Measurements from ENCODE around the gene PCDHA11.
A peak's percentile ranks its signal among the peaks of the same experiment; 100 is the strongest.
"Not testable (repeated sequence)": the region's sequence is repeated elsewhere in the genome, so short reads cannot be mapped to it uniquely, and the experiment has no call there.

Gene PCDHA11

DNA sequence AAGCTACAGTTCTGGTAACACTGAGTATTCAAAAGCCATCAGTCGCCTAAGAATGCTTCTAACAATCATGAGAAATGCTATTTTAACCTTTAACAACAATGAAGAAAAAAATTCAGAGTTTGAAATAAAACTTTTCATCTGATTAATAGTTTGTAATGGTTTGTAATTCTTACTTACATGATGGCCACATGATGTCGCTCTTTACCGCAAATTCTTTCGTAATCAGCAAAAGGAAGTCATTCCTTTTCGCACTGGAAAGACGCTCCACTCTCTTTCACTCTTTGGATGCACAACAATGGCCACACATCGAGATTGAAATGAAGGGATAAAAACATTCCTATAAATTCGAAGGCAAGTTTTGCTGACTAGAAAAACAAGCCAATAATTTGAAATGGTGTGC lies 34.8 kb upstream of the PCDHA11 start, which contains the start of gene PCDHA7:
Gene PCDHA7, plus strand, starts transcription at position 277 of the 400 bp plus-strand sequence. Its CDS starts 115 bp downstream, at position 392.
- no peak within 1 kb of the TSS; the same call in 1 of the 2 replicates for H3K4me3 ChIP-seq (ENCODE audit: low read depth, low read length)
- no peaks in the 10 kb centered on the region for H3K4me1 ChIP-seq (ENCODE audit: control insufficient read depth, insufficient read depth, low read length, unreplicated experiment)
- H3K79me2 ChIP-seq (ENCODE audit: control insufficient read depth, insufficient read depth, low read length, unreplicated experiment) = no peaks in the 10 kb centered on the region
- H2AFZ ChIP-seq (ENCODE audit: low read length, unreplicated experiment) = no peak within 1 kb of the TSS
- H3K27me3 ChIP-seq (ENCODE audit: insufficient read depth, low read length) = no peaks in the 10 kb centered on the region
- no peaks in the 10 kb centered on the region for H3K36me3 ChIP-seq (ENCODE audit: insufficient read depth, low read length)
- no peak within 1 kb of the TSS for H3K27ac ChIP-seq (ENCODE audit: low read depth, low read length)

DNA sequence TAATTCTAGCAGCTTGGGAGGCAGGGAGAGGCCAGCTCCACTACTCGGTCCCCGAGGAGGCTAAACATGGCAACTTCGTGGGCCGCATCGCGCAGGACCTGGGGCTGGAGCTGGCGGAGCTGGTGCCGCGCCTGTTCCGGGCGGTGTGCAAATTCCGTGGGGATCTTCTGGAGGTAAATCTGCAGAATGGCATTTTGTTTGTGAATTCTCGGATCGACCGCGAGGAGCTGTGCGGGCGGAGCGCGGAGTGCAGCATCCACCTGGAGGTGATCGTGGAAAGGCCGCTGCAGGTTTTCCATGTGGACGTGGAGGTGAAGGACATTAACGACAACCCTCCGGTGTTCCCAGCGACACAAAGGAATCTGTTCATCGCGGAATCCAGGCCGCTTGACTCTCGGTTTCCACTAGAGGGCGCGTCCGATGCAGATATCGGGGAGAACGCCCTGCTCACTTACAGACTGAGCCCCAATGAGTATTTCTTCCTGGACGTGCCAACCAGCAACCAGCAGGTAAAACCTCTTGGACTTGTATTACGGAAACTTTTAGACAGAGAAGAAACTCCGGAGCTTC lies 34.2 kb upstream of the PCDHA11 start:
- H3K27me3 ChIP-seq (ENCODE audit: insufficient read depth, low read length); H3K79me2 ChIP-seq (ENCODE audit: control insufficient read depth, insufficient read depth, low read length, unreplicated experiment); H3K4me1 ChIP-seq (ENCODE audit: control insufficient read depth, insufficient read depth, low read length, unreplicated experiment); H3K4me3 ChIP-seq (ENCODE audit: low read depth, low read length); H2AFZ ChIP-seq (ENCODE audit: low read length, unreplicated experiment); H3K36me3 ChIP-seq (ENCODE audit: insufficient read depth, low read length); H3K27ac ChIP-seq (ENCODE audit: low read depth, low read length): not testable (repeated sequence)

DNA sequence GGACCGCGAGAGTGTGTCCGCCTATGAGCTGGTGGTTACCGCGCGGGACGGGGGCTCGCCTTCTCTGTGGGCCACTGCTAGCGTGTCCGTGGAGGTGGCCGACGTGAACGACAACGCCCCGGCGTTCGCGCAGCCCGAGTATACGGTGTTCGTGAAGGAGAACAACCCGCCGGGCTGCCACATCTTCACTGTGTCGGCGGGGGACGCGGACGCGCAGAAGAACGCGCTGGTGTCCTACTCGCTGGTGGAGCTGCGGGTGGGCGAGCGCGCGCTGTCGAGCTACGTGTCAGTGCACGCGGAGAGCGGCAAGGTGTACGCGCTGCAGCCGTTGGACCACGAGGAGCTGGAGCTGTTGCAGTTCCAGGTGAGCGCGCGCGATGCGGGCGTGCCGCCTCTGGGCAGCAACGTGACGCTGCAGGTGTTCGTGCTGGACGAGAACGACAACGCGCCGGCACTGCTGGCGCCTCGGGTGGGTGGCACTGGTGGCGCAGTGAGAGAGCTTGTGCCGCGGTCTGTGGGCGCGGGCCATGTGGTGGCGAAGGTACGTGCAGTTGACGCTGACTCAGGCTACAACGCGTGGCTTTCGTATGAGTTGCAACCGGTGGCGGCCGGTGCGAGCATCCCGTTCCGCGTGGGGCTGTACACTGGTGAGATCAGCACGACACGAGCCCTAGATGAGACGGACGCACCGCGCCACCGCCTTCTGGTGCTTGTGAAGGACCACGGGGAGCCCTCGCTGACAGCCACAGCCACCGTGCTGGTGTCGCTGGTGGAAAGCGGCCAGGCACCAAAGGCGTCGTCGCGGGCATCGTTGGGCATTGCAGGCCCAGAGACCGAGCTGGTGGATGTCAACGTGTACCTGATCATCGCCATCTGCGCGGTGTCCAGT lies 32.9 kb upstream of the PCDHA11 start:
- Histone ChIP-seq H3K27me3 (ENCODE audit: insufficient read depth, low read length) (no peaks in the 10 kb centered on the region), H3K27ac (ENCODE audit: low read depth, low read length) (no peak overlapping the region), H3K36me3 (ENCODE audit: insufficient read depth, low read length) (no peaks in the 10 kb centered on the region), H3K4me1 (ENCODE audit: control insufficient read depth, insufficient read depth, low read length, unreplicated experiment) (no peaks in the 10 kb centered on the region), H3K4me3 (ENCODE audit: low read depth, low read length) (no peak overlapping the region), H3K79me2 (ENCODE audit: control insufficient read depth, insufficient read depth, low read length, unreplicated experiment) (no peaks in the 10 kb centered on the region), H2AFZ (ENCODE audit: low read length, unreplicated experiment) (no peak overlapping the region)

DNA sequence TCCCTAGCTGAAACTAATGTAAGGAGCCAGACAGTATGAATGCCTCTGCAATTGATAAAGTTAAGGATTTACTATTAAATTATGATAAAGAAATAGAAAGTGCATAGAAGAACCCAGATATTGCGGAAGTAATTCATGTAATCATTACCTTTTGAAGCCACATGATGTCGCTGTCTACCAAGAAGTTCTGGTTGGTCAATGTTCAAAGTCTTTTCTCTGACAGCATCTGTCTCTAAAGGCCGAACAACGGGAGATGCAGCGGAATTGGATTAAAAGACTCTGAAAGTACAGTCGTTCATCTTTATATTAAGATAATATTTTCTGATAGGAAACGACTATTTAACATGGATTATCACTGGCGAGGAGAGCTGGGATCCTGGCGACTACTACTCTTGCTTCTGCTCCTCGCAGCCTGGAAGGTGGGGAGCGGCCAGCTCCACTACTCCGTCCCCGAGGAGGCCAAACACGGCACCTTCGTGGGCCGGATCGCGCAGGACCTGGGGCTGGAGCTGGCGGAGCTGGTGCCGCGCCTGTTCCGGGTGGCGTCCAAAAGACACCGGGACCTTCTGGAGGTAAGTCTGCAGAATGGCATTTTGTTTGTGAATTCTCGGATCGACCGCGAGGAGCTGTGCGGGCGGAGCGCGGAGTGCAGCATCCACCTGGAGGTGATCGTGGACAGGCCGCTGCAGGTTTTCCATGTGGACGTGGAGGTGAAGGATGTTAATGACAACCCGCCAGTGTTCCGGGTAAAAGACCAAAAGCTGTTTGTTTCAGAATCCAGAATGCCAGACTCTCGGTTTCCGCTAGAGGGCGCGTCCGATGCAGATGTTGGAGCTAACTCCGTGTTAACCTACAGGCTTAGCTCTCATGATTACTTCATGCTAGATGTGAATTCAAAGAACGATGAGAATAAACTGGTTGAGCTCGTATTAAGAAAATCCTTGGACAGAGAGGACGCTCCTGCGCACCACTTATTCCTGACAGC lies 27.5 kb upstream of the PCDHA11 start, which contains the start of gene PCDHA8:
Gene PCDHA8, plus strand, starts transcription at position 210 of the 985 bp plus-strand sequence. Its CDS starts 135 bp downstream, at position 345.
- H3K79me2 ChIP-seq (ENCODE audit: control insufficient read depth, insufficient read depth, low read length, unreplicated experiment) = no peaks in the 10 kb centered on the region
- peak within 1 kb of the TSS; percentile 35 for H3K4me3 ChIP-seq (ENCODE audit: low read depth, low read length)

DNA sequence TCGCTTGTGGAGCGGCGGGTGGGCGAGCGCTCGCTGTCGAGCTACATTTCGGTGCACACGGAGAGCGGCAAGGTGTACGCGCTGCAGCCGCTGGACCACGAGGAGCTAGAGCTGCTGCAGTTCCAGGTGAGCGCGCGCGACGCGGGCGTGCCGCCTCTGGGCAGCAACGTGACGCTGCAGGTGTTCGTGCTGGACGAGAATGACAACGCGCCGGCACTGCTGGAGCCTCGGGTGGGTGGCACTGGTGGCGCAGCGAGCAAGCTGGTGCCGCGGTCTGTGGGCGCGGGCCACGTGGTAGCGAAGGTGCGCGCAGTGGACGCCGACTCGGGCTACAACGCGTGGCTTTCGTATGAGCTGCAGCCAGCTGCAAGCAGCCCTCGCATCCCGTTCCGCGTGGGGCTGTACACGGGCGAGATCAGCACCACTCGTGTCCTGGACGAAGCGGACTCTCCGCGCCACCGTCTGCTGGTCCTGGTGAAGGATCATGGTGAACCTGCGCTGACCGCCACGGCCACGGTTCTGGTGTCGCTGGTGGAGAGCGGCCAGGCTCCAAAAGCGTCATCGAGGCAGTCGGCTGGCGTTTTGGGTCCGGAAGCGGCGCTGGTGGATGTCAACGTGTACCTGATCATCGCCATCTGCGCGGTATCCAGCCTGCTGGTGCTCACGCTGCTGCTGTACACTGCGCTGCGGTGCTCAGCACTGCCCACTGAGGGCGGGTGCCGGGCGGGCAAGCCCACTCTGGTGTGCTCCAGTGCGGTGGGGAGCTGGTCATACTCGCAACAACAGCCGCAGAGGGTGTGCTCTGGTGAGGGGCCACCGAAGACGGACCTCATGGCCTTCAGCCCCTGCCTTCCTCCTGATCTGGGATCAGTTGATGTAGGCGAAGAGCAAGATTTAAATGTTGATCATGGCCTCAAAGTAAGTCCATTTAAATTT lies 25.7 kb upstream of the PCDHA11 start:
- Histone ChIP-seq H3K79me2 (ENCODE audit: control insufficient read depth, insufficient read depth, low read length, unreplicated experiment) (no peaks in the 10 kb centered on the region), H3K27me3 (ENCODE audit: insufficient read depth, low read length) (no peaks in the 10 kb centered on the region), H3K4me3 (ENCODE audit: low read depth, low read length) (no peak overlapping the region), H3K4me1 (ENCODE audit: control insufficient read depth, insufficient read depth, low read length, unreplicated experiment) (no peaks in the 10 kb centered on the region), H3K36me3 (ENCODE audit: insufficient read depth, low read length) (no peaks in the 10 kb centered on the region), H2AFZ (ENCODE audit: low read length, unreplicated experiment) (no peak overlapping the region), H3K27ac (ENCODE audit: low read depth, low read length) (no peak overlapping the region)

More for the DNA sequence above, 27.5 kb upstream of the PCDHA11 start, which contains the start of gene PCDHA8:
- Histone ChIP-seq H3K27ac (ENCODE audit: low read depth, low read length) (no peak within 1 kb of the TSS), H3K36me3 (ENCODE audit: insufficient read depth, low read length) (no peaks in the 10 kb centered on the region), H3K27me3 (ENCODE audit: insufficient read depth, low read length) (no peaks in the 10 kb centered on the region), H3K4me1 (ENCODE audit: control insufficient read depth, insufficient read depth, low read length, unreplicated experiment) (no peaks in the 10 kb centered on the region), H2AFZ (ENCODE audit: low read length, unreplicated experiment) (no peak within 1 kb of the TSS)

DNA sequence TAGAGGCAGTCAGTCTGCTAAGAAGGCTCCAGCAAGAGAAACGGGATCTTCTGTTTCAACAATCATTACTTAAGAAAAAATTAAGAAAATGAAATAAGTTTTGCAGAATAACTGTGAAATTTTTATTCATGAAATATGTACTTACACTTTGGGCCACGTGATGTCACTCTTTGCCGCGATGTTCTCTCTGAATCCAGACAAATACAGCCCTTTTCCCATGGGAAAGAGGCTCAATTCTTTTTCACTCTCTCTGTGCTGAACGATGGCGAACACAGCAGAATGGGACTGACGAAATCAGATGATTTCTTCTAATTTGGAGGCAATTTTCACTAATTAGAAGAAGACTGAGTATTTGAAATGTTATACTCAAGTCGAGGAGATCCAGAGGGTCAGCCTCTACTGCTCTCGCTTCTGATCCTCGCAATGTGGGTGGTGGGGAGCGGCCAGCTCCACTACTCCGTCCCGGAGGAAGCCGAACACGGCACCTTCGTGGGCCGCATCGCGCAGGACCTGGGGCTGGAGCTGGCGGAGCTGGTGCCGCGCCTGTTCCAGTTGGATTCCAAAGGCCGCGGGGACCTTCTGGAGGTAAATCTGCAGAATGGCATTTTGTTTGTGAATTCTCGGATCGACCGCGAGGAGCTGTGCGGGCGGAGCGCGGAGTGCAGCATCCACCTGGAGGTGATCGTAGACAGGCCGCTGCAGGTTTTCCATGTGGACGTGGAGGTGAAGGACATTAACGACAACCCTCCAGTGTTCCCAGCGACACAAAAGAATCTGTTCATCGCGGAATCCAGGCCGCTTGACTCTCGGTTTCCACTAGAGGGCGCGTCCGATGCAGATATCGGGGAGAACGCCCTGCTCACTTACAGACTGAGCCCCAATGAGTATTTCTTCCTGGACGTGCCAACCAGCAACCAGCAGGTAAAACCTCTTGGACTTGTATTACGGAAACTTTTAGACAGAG lies 20.3 kb upstream of the PCDHA11 start, which contains the start of gene PCDHA9:
Gene PCDHA9, plus strand, starts transcription at position 244 of the 964 bp plus-strand sequence. Its CDS starts 114 bp downstream, at position 358.
- H3K27me3 ChIP-seq (ENCODE audit: insufficient read depth, low read length); H3K27ac ChIP-seq (ENCODE audit: low read depth, low read length); H3K4me3 ChIP-seq (ENCODE audit: low read depth, low read length); H3K36me3 ChIP-seq (ENCODE audit: insufficient read depth, low read length); H3K79me2 ChIP-seq (ENCODE audit: control insufficient read depth, insufficient read depth, low read length, unreplicated experiment); H3K4me1 ChIP-seq (ENCODE audit: control insufficient read depth, insufficient read depth, low read length, unreplicated experiment); H2AFZ ChIP-seq (ENCODE audit: low read length, unreplicated experiment): not testable (repeated sequence)

DNA sequence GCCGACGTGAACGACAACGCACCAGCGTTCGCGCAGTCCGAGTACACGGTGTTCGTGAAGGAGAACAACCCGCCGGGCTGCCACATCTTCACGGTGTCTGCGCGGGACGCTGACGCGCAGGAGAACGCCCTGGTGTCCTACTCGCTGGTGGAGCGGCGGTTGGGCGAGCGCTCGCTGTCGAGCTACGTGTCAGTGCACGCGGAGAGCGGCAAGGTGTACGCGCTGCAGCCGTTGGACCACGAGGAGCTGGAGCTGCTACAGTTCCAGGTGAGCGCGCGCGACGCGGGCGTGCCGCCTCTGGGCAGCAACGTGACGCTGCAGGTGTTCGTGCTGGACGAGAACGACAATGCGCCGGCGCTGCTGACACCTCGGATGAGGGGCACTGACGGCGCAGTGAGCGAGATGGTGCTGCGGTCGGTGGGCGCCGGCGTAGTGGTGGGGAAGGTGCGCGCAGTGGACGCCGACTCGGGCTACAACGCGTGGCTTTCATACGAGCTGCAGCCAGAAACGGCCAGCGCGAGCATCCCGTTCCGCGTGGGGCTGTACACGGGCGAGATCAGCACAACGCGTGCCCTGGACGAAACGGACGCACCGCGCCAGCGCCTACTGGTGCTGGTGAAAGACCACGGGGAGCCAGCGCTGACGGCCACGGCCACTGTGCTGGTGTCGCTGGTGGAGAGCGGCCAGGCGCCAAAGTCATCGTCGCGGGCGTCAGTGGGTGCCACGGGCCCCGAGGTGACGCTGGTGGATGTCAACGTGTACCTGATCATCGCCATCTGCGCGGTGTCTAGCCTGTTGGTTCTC lies 18.7 kb upstream of the PCDHA11 start:
- H3K27me3 ChIP-seq (ENCODE audit: insufficient read depth, low read length); H3K4me1 ChIP-seq (ENCODE audit: control insufficient read depth, insufficient read depth, low read length, unreplicated experiment); H3K4me3 ChIP-seq (ENCODE audit: low read depth, low read length); H3K79me2 ChIP-seq (ENCODE audit: control insufficient read depth, insufficient read depth, low read length, unreplicated experiment); H3K27ac ChIP-seq (ENCODE audit: low read depth, low read length); H2AFZ ChIP-seq (ENCODE audit: low read length, unreplicated experiment); H3K36me3 ChIP-seq (ENCODE audit: insufficient read depth, low read length): not testable (repeated sequence)

DNA sequence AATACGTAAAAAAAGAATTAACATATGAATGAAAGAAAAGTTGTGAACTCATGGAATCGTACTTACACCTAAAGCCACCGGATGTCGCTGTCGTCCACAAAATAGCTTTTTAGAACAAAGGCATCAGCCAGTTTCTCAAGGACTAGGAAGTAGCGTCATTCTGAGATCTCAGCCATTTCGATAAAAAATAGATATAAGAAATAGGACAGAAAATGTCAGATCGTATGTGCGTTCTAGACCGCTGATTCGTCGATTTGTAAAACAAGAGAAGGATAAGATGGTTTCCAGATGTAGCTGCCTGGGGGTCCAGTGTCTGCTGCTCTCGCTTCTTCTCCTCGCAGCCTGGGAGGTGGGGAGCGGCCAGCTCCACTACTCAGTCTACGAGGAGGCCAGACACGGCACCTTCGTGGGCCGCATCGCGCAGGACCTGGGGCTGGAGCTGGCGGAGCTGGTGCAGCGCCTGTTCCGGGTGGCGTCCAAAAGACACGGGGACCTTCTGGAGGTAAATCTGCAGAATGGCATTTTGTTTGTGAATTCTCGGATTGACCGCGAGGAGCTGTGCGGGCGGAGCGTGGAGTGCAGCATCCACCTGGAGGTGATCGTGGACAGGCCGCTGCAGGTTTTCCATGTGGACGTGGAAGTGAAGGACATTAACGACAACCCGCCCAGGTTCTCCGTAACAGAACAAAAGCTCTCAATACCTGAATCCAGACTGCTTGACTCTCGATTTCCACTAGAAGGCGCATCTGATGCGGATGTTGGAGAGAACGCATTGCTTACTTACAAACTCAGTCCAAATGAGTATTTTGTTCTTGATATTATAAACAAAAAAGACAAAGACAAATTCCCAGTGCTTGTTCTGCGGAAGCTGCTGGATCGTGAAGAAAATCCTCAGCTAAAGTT lies 12.7 kb upstream of the PCDHA11 start, which contains the start of gene PCDHA10:
Gene PCDHA10, plus strand, starts transcription at position 126 of the 903 bp plus-strand sequence. Its CDS starts 152 bp downstream, at position 278.
- no peaks in the 10 kb centered on the region for H3K36me3 ChIP-seq (ENCODE audit: insufficient read depth, low read length)
- H2AFZ ChIP-seq (ENCODE audit: low read length, unreplicated experiment) = no peak within 1 kb of the TSS
- no peaks in the 10 kb centered on the region for H3K27me3 ChIP-seq (ENCODE audit: insufficient read depth, low read length)
- H3K79me2 ChIP-seq (ENCODE audit: control insufficient read depth, insufficient read depth, low read length, unreplicated experiment) = no peaks in the 10 kb centered on the region
- H3K4me1 ChIP-seq (ENCODE audit: control insufficient read depth, insufficient read depth, low read length, unreplicated experiment) = no peaks in the 10 kb centered on the region
- H3K4me3 ChIP-seq (ENCODE audit: low read depth, low read length) = no peak within 1 kb of the TSS
- no peak within 1 kb of the TSS for H3K27ac ChIP-seq (ENCODE audit: low read depth, low read length)

Data from ACC112 (cell line).